OCI-LY7 (cell line): ENCODE results near the gene TCF12. TPM values are rescaled to one million over a fixed set of nuclear protein-coding genes. Genes with fewer than 3 reads are reported as not detected.

Experiments used
- BruUV-seq: library from RNA; stranded (reverse); fragments of 400-500 nt; replicated peaks from 2 replicates; lab custom pipeline; 2021; lab: Mats Ljungman, UMichigan
- CTCF ChIA-PET: fragments of 300-600 bp; sonication (Branson Sonifier 250); formaldehyde crosslinking; loops from one replicate; lab custom pipeline; 2022; ENCODE audit warnings: antibody characterized with exemption; ENCODE audit not compliant: unreplicated experiment; lab: Charles Lee
- POLR2A ChIA-PET: fragments of 300-600 bp; sonication (Branson Sonifier 250); formaldehyde crosslinking; loops from one replicate; lab custom pipeline; 2022; ENCODE audit warnings: antibody characterized with exemption; lab: Charles Lee
- DNase-seq: peaks from one replicate; pipeline ENCODE4 v3.0.0-alpha.2; 2015; ENCODE audit warnings: low spot score
- H2AFZ ChIP-seq: fragments of 200-600 bp; sonication (generic), shearing (Covaris generic); 2 replicates; pipeline ENCODE4 v1.6.1; 2014; ENCODE audit warnings: mild to moderate bottlenecking, antibody characterized with exemption, low read length, moderate library complexity
- H3K27ac ChIP-seq: fragments of 200-600 bp; sonication (generic); 2 replicates; pipeline ENCODE4 v1.5.1; 2014; ENCODE audit warnings: mixed run types, low read depth, mild to moderate bottlenecking, moderate library complexity, low read length, inconsistent platforms; ENCODE audit not compliant: poor library complexity, severe bottlenecking
- H3K36me3 ChIP-seq: fragments of 200-600 bp; sonication (generic); 2 replicates; pipeline ENCODE4 v1.6.1; 2014; ENCODE audit warnings: mild to moderate bottlenecking, antibody characterized with exemption, low read length, moderate library complexity, mixed read lengths; ENCODE audit not compliant: insufficient read depth
- H3K4me1 ChIP-seq: fragments of 200-600 bp; sonication (generic); 2 replicates; pipeline ENCODE4 v1.5.1; 2014; ENCODE audit warnings: mild to moderate bottlenecking, low read length; ENCODE audit not compliant: insufficient read depth, poor library complexity, severe bottlenecking
- H3K4me2 ChIP-seq: fragments of 200-600 bp; sonication (generic); 2 replicates; pipeline ENCODE4 v1.6.1; 2014; ENCODE audit warnings: mild to moderate bottlenecking, low read length
- H3K4me3 ChIP-seq: fragments of 200-600 bp; sonication (generic); 2 replicates; pipeline ENCODE4 v1.5.1; 2014; ENCODE audit warnings: mild to moderate bottlenecking, low read depth, low read length; ENCODE audit not compliant: poor library complexity, severe bottlenecking
- H3K79me2 ChIP-seq: fragments of 200-600 bp; sonication (generic); 2 replicates; pipeline ENCODE4 v1.6.1; 2016; ENCODE audit warnings: low read depth, mild to moderate bottlenecking, low read length, moderate library complexity, mixed read lengths; ENCODE audit not compliant: insufficient read depth
- H3K9me2 ChIP-seq: fragments of 200-600 bp; sonication (generic); 2 replicates; pipeline ENCODE4 v1.6.1; 2016; ENCODE audit warnings: mild to moderate bottlenecking, low read length, mixed read lengths; ENCODE audit not compliant: insufficient read depth
- H3K9me3 ChIP-seq: fragments of 200-600 bp; sonication (generic); 2 replicates; pipeline ENCODE4 v1.6.1; 2014; ENCODE audit warnings: mild to moderate bottlenecking, mixed run types, low read length, mixed read lengths
- H4K20me1 ChIP-seq: fragments of 200-600 bp; sonication (generic); 2 replicates; pipeline ENCODE4 v1.6.1; 2014; ENCODE audit warnings: mild to moderate bottlenecking, antibody characterized with exemption, low read length, moderate library complexity, mixed read lengths; ENCODE audit not compliant: insufficient read depth
- CTCF ChIP-seq: fragments of 200-600 bp; sonication (generic); conservative IDR thresholded peaks from 2 replicates; pipeline ENCODE4 v1.5.1; 2014; ENCODE audit warnings: mild to moderate bottlenecking, antibody characterized with exemption, low read length, moderate library complexity, mixed read lengths
- EZH2phosphoT487 ChIP-seq: fragments of 200-600 bp; sonication (generic); IDR thresholded peaks from 2 replicates; pipeline ENCODE4 v1.6.1; 2018; ENCODE audit warnings: low read depth, borderline replicate concordance, mild to moderate bottlenecking, mixed run types, antibody characterized with exemption, low read length, moderate library complexity, mixed read lengths
- intact Hi-C: fragments of 100-400 bp; cut with micrococcal nuclease; formaldehyde crosslinking; loops from one replicate; pipeline ENCODE4 v1.10.0; 2022; ENCODE audit not compliant: unreplicated experiment
- total RNA-seq, 2 experiments: library from RNA; depleted of rRNA in 1 of 2; stranded (reverse); fragments of >200 nt in 1 of 2; shearing (Covaris generic) in 1 of 2; gene quantifications; 2 replicates each; pipeline ENCODE4 v1.2.3, GENCODE V29; 2014 to 2022

Gene TCF12
- total RNA-seq, 2 experiments from 2014 or later: 51.6 to 139 TPM

GRCh38 chr15:57082054-57082728 is 163.7 kb downstream of the TCF12 start:
- no peak overlapping the region for H3K4me3 ChIP-seq
- H3K9me3 ChIP-seq: no peaks in the 10 kb centered on the region
- CTCF ChIA-PET: no interaction called here
- TF ChIP-seq EZH2phosphoT487 (no peak), CTCF (no peak)
- no peak for DNase-seq
- POLR2A ChIA-PET: no interaction called here
- H3K4me2 ChIP-seq: no peak overlapping the region
- no peak overlapping the region for H2AFZ ChIP-seq
- 0 out of 2 replicates have a peak, but pooled peaks cover 5% of the 10 kb centered on the region for H3K79me2 ChIP-seq
- no peak overlapping the region for H3K27ac ChIP-seq
- peaks cover 8% of the 10 kb centered on the region for H3K4me1 ChIP-seq
- no peaks in the 10 kb centered on the region for H4K20me1 ChIP-seq
- intact Hi-C loops: no loop called here
- H3K36me3 ChIP-seq: no peaks in the 10 kb centered on the region
- BruUV-seq: no TSS peak
- H3K9me2 ChIP-seq: no peaks in the 10 kb centered on the region

GRCh38 chr15:57084192-57084591 is 165.7 kb downstream of the TCF12 start:
- Histone ChIP-seq H3K9me2 (no peaks in the 10 kb centered on the region), H2AFZ (no peak overlapping the region), H3K4me1 (peaks cover 8% of the 10 kb centered on the region), H3K27ac (no peak overlapping the region), H3K79me2 (0 out of 2 replicates have a peak, but pooled peaks cover 5% of the 10 kb centered on the region), H3K4me2 (no peak overlapping the region), H3K36me3 (no peaks in the 10 kb centered on the region), H4K20me1 (no peaks in the 10 kb centered on the region), H3K4me3 (no peak overlapping the region), H3K9me3 (no peaks in the 10 kb centered on the region)
- ChIA-PET POLR2A (interaction anchor here (1.1 kb wide), 1 partner anchor 10 kb away, joined by 3 read pairs; no protein-coding TSS in a partner anchor), CTCF (no interaction called here)
- intact Hi-C loops: no loop called here
- no TSS peak for BruUV-seq
- no peak for TF ChIP-seq CTCF
- TF ChIP-seq EZH2phosphoT487: no peak
- no peak for DNase-seq

GRCh38 chr15:57085267-57085666 is 166.8 kb downstream of the TCF12 start:
- CTCF ChIA-PET: no interaction called here
- H2AFZ ChIP-seq: no peak overlapping the region
- BruUV-seq: no TSS peak
- intact Hi-C loops: no loop called here
- POLR2A ChIA-PET: interaction anchor here (0.6 kb wide), 2 partner anchors 20 to 29 kb away, joined by 4 read pairs; no protein-coding TSS in a partner anchor
- DNase-seq: no peak
- TF ChIP-seq EZH2phosphoT487 (no peak), CTCF (no peak)
- no peak overlapping the region for H3K4me2 ChIP-seq
- H3K9me2 ChIP-seq: no peaks in the 10 kb centered on the region
- H3K27ac ChIP-seq: no peak overlapping the region
- peaks cover 3% of the 10 kb centered on the region for H3K4me1 ChIP-seq
- no peak overlapping the region for H3K4me3 ChIP-seq
- no peaks in the 10 kb centered on the region for H3K9me3 ChIP-seq
- H4K20me1 ChIP-seq: no peaks in the 10 kb centered on the region
- H3K79me2 ChIP-seq: 0 out of 2 replicates have a peak, but pooled peaks cover 5% of the 10 kb centered on the region
- H3K36me3 ChIP-seq: no peaks in the 10 kb centered on the region
